GM23248 (cell line): ENCODE results near the gene FCER1G.

ENCODE experiments used
- EZH2 ChIP-seq: fragments of 200-600 bp; sonication (generic); IDR thresholded peaks from 2 replicates; pipeline ENCODE4 v1.6.1; 2018; ENCODE audit warnings: antibody characterized with exemption, mild to moderate bottlenecking; ENCODE audit not compliant: insufficient read depth, poor library complexity, severe bottlenecking
- EZH2phosphoT487 ChIP-seq: fragments of 200-600 bp; sonication (generic); IDR thresholded peaks from 2 replicates; pipeline ENCODE4 v1.6.1; 2018; ENCODE audit warnings: antibody characterized with exemption, moderate library complexity, mild to moderate bottlenecking, low read depth; ENCODE audit not compliant: insufficient read depth

DNA sequence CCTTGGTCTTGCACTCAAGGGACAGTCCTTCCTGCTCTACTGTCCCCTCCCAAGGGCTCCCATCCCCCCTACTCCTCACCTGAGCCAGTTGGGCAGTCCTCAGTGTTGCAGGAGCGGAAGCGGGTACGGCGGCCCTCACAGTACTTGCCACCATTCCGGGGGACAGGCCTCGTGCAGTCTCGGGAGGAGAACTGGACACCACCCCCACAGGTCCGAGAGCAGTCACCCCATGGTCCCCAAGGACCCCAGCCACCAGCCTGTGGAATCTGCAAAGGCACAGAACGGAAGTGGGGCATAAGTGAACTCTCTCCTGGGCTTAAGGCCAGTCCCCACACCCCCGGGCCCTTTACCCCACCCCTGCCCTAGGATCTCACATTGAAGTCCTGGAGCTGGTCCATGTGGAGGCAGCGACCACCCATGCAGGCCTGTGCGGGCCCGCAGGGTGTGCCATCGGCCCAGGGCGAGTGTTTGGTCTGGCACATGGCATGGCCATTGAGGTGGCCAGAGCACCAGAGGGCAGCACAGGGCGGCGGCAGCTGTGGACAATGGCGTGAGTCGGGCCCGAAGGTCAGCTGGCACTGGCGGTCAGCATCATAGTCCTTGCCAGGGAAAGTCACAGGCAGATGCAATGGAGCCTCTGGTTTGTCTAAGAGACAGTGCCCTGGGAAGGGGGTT is 21.4 kb upstream of the FCER1G start:
- no peak for TF ChIP-seq EZH2
- TF ChIP-seq EZH2phosphoT487, result no peak
